Activated T-helper 1 cell treated with anti-CD3 and anti-CD28 coated beads, Interleukin-12 subunit alpha, Interleukin-12 subunit beta, Interleukin-2, Interleukin-4 antibody, amounts not matched to agents 30 ng/mL and 10 ng/mL and 1 ng/mL, durations not matched to agents 14 hours and 24 hours and 36 hours (primary cell): ENCODE data around the gene SMURF1. TPM values are rescaled to one million over a fixed set of nuclear protein-coding genes. Genes with fewer than 3 reads are reported as not detected.
"Not testable (repeated sequence)": the region's sequence is repeated elsewhere in the genome, so short reads cannot be mapped to it uniquely, and the experiment has no call there.

Source experiments
- DNase-seq: peaks from one replicate; pipeline ENCODE4 v3.0.0; 2021; ENCODE audit warnings: low spot score
- H3K27ac Mint-ChIP-seq: one replicate; pipeline ENCODE4 v1.8.0; 2021; ENCODE audit warnings: mild to moderate bottlenecking, mixed read lengths
- H3K27me3 Mint-ChIP-seq: one replicate; pipeline ENCODE4 v1.8.0; 2022; ENCODE audit warnings: mild to moderate bottlenecking, moderate library complexity, mixed read lengths; ENCODE audit not compliant: insufficient read depth
- H3K36me3 Mint-ChIP-seq: one replicate; pipeline ENCODE4 v1.8.0; 2021; ENCODE audit warnings: low read depth, mixed read lengths
- H3K4me1 Mint-ChIP-seq: one replicate; pipeline ENCODE4 v1.8.0; 2021; ENCODE audit warnings: low read depth, mixed read lengths
- H3K4me3 Mint-ChIP-seq: one replicate; pipeline ENCODE4 v1.8.0; 2021; ENCODE audit warnings: mild to moderate bottlenecking, moderate library complexity, mixed read lengths
- H3K9me3 Mint-ChIP-seq: one replicate; pipeline ENCODE4 v1.8.0; 2021; ENCODE audit warnings: mixed read lengths
- intact Hi-C: fragments of 100-400 bp; cut with micrococcal nuclease; formaldehyde crosslinking; loops from one replicate; pipeline ENCODE4 v1.15.1; 2024
- total RNA-seq: library from RNA; stranded (reverse); gene quantifications from 2 replicates; pipeline ENCODE4 v1.2.3, GENCODE V29; 2022

The SMURF1 gene
- total RNA-seq, 1 donor from 2014 or later: 15.9 TPM

DNA sequence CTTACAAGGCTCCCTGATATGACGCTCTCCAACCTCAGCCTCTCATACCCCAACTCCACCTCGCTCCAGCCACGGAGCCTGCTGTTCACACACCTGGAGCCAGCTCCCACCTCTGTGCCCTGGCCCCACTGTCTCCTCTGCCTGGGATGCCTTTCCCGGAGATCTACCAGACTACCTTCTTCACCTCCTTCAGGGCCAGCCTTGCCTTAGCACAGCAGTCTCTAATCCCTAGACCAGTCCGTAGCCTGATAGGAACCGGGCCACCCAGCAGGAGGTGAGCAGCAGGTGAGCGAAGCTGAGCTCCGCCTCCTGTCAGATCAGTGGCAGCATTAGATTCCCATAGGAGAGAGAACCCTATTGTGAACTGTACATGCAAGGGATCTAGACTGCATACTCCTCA is 23.2 kb upstream of the SMURF1 start:
- H3K9me3 Mint-ChIP-seq: no peaks in the 10 kb centered on the region
- DNase-seq: no peak
- H3K4me3 Mint-ChIP-seq: no peak overlapping the region
- intact Hi-C loops: no loop called here
- no peaks in the 10 kb centered on the region for H3K36me3 Mint-ChIP-seq
- no peak overlapping the region for H3K27ac Mint-ChIP-seq
- no peaks in the 10 kb centered on the region for H3K4me1 Mint-ChIP-seq
- H3K27me3 Mint-ChIP-seq: peaks cover 4% of the 10 kb centered on the region

DNA sequence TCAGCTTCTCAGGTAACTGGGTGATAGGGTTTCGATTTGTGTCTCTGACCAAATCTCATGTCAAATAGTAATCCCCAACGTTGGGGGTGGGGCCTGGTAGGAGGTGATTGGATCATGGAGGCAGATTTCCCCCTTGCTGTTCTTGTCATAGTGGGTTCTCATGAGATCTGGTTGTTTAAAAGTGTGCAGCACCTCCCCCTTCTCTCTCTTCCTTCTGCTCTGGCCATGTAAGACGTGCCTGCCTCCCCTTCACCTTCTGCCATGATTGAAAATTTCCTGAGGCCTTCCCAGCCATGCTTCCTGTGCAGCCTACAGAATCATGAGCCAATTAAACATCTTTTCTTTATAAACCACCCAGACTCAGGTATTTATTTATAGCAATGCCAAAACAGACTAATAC is 21.9 kb upstream of the SMURF1 start:
- no peaks in the 10 kb centered on the region for H3K4me1 Mint-ChIP-seq
- no peak overlapping the region for H3K27ac Mint-ChIP-seq
- no peak overlapping the region for H3K4me3 Mint-ChIP-seq
- DNase-seq: no peak
- H3K9me3 Mint-ChIP-seq: no peaks in the 10 kb centered on the region
- peaks cover 4% of the 10 kb centered on the region for H3K27me3 Mint-ChIP-seq
- H3K36me3 Mint-ChIP-seq: no peaks in the 10 kb centered on the region
- intact Hi-C loops: no loop called here

DNA sequence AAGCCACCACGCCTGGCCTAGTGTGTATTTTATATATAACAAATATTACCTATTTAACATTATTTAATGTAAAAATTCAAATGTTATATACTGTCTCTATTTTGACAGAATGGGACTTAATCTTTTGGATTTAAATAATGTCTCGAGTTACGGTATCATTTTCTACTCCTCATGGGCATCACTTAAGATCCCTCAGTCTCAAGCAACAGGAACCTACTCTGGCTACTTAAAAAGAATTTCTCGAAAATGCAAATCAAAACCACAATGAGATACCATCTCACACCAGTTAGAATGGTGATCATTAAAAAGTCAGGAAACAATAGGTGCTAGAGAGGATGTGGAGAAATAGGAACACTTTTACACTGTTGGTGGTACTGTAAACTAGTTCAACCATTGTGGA is 19.8 kb upstream of the SMURF1 start:
- DNase-seq, H3K27ac Mint-ChIP-seq, H3K9me3 Mint-ChIP-seq, H3K4me3 Mint-ChIP-seq, H3K4me1 Mint-ChIP-seq, intact Hi-C loops, H3K27me3 Mint-ChIP-seq, H3K36me3 Mint-ChIP-seq: not testable (repeated sequence)

DNA sequence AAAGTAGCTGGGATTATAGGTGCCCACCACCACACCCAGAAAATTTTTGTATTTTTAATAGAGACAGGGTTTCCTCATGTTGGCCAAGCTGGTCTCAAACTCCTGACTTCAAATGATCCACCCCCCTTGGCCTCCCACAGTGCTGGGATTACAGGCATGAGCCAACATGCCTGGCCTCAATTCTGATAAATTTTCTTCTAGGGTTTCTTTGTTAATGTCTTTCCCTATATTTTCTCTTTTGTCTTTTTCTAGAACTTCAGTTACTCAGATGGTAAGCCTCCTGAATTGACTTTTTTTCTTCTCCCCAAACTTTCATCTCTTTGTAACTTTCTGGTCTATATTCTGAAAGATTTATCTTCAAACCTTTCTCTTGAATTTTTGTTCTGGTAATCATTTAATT is 12.7 kb upstream of the SMURF1 start:
- no peak for DNase-seq
- Mint-ChIP-seq H3K27ac (no peak overlapping the region), H3K27me3 (peaks cover 4% of the 10 kb centered on the region), H3K4me3 (no peak overlapping the region), H3K9me3 (no peaks in the 10 kb centered on the region), H3K4me1 (no peaks in the 10 kb centered on the region), H3K36me3 (no peaks in the 10 kb centered on the region)
- intact Hi-C loops: no loop called here

DNA sequence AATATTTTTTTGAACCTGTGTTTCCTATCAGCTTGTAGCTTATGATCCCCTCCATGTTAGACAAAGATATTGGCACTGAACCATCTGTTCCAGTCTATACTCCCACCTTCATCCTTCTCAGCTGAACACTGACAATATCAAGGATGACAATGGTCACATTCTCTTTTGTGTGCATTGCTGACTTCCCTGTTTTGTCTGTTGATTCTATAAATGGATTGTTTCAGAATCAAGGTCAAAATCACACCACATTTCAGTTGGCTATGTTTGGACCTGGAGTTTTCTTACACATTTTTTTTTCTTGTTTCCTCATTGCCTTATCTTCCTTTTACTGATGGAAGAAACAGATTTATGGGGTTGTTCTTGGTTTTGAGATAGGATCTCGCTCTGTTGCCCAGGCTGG is 11.3 kb upstream of the SMURF1 start:
- H3K27me3 Mint-ChIP-seq: peaks cover 4% of the 10 kb centered on the region
- no peak overlapping the region for H3K27ac Mint-ChIP-seq
- DNase-seq: no peak
- H3K9me3 Mint-ChIP-seq: no peaks in the 10 kb centered on the region
- intact Hi-C loops: no loop called here
- H3K4me1 Mint-ChIP-seq: no peaks in the 10 kb centered on the region
- H3K36me3 Mint-ChIP-seq: no peaks in the 10 kb centered on the region
- no peak overlapping the region for H3K4me3 Mint-ChIP-seq

DNA sequence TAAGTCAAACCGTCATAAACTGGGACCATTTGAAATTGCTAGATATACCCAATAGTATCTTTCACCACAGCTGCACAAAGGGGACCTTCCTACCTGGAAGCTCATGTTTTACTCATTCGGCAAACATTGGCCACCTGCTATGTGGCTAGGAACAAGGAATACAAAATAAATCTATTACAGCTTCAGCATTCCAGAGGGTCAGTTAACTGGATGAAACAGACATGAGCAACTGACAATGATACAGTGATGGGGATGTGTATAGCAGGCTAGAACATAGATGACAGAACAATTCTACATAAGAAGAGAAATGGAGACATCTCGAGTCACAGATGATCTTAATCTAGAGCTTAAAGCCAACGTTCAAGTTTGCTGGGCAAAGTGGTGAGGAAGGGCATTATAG is 3.1 kb upstream of the SMURF1 start:
- no peak for DNase-seq
- Mint-ChIP-seq H3K27me3 (peaks cover 2% of the 10 kb centered on the region), H3K9me3 (no peaks in the 10 kb centered on the region), H3K4me1 (peaks cover 10% of the 10 kb centered on the region), H3K27ac (no peak overlapping the region), H3K4me3 (no peak overlapping the region), H3K36me3 (no peaks in the 10 kb centered on the region)
- intact Hi-C loops: no loop called here

DNA sequence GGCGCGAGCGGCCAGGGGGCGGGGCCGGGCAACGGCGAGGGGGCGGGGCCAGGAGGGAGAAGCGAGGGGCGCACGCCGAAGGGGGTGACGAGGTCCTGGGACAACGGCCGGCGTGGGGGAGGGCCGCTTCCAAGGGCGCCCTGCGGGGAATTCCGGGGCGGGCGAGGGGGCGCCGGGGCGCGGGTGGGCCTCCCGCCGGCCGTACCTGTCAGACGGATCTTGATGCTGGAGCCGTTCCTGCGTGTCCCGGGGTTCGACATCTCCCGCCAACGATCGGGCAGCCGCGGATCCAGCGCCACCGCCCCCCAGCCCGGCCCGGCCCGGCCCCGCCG is 421 bp downstream of the SMURF1 start:
- Mint-ChIP-seq H3K27ac (no peak overlapping the region), H3K4me1 (peaks cover 30% of the 10 kb centered on the region), H3K4me3 (peak overlapping the region; percentile 84), H3K9me3 (no peaks in the 10 kb centered on the region), H3K36me3 (no peaks in the 10 kb centered on the region), H3K27me3 (peaks cover 3% of the 10 kb centered on the region)
- DNase-seq: no peak
- intact Hi-C loops: loop anchor here (5.0 kb wide), 6 partner anchors 41 to 861 kb away; partner anchors contain the start of genes ARPC1A, ARPC1B, BAIAP2L1 and BRI3

DNA sequence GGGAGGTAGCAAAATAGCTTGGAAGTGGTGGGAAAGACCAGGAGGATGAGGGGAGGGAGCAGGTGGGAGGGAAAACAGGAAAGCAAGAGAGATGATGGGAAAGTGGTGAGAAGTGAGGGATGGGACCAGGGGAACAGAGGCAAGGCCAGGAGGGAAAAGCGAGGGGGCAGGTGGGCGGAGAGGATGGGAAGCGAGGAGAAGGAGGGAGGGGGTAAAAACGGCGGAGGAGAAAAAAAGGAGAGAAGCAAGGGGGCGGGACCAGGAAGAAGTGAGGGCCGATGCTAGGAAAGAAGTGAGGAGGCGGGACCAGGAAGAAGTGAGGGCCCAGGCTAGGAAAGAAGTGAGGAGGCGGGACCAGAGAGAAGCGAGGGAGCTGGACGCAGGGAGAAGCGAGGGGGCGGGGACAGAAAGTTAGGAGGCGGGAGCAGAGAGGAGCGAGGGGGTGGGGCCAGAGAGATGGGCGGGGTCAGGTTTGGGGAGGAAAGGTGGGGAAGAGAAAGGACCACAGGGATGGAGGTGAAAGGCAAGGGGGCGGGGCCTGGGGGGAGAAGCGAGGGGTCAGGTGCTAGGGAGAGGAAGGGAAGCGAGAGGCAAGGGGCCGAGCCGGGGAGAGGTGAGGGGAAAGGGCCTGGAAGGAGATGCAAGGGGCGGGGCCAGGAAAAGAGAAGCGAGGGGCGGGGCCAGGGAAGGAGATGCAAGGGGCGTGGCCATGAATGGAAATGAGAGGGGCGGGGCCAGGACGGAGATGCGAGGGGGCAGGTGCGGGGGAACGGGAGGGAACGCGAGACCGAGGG is 984 bp downstream of the SMURF1 start:
- H3K36me3 Mint-ChIP-seq: no peaks in the 10 kb centered on the region
- peaks cover 30% of the 10 kb centered on the region for H3K4me1 Mint-ChIP-seq
- peak; percentile 76 for DNase-seq
- H3K9me3 Mint-ChIP-seq: no peaks in the 10 kb centered on the region
- peaks cover 2% of the 10 kb centered on the region for H3K27me3 Mint-ChIP-seq
- intact Hi-C loops: loop anchor here (5.0 kb wide), 6 partner anchors 41 to 861 kb away; partner anchors contain the start of genes ARPC1A, ARPC1B, BAIAP2L1 and BRI3
- peak overlapping the region; percentile 84 for H3K4me3 Mint-ChIP-seq
- H3K27ac Mint-ChIP-seq: peak overlapping the region; percentile 80

DNA sequence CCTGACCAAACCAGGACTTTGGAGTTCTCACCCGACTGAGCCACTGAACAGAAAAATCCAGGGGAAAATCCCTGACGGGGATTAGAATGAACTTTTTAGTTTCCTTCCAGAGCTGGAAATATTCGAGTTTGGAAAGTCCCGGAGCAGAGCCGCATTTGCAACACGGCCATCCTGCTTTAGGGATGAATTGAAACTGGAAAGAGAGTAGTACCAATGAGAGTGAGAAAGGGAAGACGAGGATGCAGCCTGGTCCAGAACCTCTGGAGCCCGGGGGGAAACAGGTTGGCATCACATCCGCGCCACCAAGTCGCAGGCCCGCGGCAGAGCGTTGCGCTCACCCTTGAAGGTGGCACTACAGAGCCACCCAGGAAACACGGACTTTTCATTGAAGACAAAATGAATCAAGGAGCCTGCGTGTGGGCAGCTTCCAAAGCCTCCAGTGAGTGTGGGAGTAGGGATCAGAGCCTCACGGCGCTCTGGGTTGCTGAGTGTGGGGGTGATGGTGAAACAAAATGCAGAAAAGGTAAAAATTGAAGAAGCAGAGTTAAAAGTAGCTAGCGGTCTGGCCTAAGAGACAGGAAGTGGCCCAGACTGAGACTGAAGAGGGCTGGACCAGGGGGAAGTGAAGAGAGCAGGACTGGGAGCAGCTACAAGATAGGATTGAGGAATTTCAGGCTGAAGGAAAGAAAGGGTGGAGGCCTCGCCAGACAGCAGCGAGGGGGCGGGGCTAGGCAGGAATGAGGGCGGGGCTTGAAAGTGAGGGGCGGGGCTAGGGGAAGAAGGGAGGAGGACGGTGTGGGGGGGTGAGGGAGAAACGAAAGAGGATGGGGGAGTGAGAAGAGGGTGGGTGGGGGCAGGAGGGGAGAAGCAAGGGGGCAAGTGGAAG is 1.8 kb downstream of the SMURF1 start:
- Mint-ChIP-seq H3K4me3 (peak overlapping the region; percentile 84), H3K4me1 (peaks cover 34% of the 10 kb centered on the region), H3K27me3 (peaks cover 2% of the 10 kb centered on the region), H3K9me3 (no peaks in the 10 kb centered on the region), H3K27ac (peak overlapping the region; percentile 80), H3K36me3 (no peaks in the 10 kb centered on the region)
- intact Hi-C loops: loop anchor here (5.0 kb wide), 6 partner anchors 40 to 860 kb away; partner anchors contain the start of genes ARPC1A, ARPC1B, BAIAP2L1 and BRI3
- peak; percentile 22 for DNase-seq

DNA sequence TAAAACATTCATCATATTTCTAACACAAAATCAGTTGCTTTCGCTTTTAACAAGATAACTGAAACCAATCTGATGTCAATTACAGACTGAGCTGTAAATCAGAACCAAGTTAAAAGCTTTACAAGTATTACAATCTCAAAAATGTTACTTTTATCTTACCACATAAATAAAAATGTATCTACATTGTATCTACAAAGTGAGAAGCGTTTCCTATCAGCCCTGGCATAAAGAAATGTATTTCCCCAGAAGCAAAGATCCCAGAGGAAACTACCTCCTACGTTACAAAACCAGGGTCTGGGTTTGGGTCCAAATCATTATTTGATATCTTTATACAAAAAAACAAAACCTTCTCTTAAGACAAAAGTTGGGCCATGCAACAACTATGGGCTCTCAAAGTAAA is 2.6 kb downstream of the SMURF1 start:
- Mint-ChIP-seq H3K27me3 (peaks cover 2% of the 10 kb centered on the region), H3K36me3 (no peaks in the 10 kb centered on the region), H3K4me1 (peaks cover 35% of the 10 kb centered on the region), H3K4me3 (peak overlapping the region; percentile 84), H3K27ac (peak overlapping the region; percentile 13), H3K9me3 (no peaks in the 10 kb centered on the region)
- intact Hi-C loops: loop anchor here (5.0 kb wide), 6 partner anchors 39 to 859 kb away; partner anchors contain the start of genes ARPC1A, ARPC1B, BAIAP2L1 and BRI3
- no peak for DNase-seq

DNA sequence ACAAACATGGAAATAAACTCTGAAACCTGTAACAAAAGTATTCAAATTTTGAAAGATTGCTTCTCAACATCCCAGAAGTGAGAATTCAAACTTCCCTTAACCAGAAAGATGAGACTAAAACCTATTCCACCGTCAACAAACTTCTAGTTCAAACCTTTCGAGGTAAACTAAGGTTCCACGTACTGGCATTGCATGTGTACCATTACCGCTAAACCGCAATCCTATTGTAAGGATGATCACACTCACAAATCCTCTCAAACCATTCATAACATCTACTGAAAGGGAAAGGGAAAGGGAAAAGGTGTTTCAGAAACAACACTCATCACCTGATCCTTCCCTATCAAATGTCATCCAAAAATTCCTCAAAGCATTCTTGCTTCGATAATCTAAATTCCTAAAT is 3.1 kb downstream of the SMURF1 start:
- Mint-ChIP-seq H3K4me1 (peaks cover 35% of the 10 kb centered on the region), H3K27me3 (peaks cover 2% of the 10 kb centered on the region), H3K4me3 (peak overlapping the region; percentile 84), H3K27ac (no peak overlapping the region), H3K9me3 (no peaks in the 10 kb centered on the region), H3K36me3 (no peaks in the 10 kb centered on the region)
- DNase-seq: no peak
- intact Hi-C loops: loop anchor here (5.0 kb wide), 6 partner anchors 39 to 859 kb away; partner anchors contain the start of genes ARPC1A, ARPC1B, BAIAP2L1 and BRI3

DNA sequence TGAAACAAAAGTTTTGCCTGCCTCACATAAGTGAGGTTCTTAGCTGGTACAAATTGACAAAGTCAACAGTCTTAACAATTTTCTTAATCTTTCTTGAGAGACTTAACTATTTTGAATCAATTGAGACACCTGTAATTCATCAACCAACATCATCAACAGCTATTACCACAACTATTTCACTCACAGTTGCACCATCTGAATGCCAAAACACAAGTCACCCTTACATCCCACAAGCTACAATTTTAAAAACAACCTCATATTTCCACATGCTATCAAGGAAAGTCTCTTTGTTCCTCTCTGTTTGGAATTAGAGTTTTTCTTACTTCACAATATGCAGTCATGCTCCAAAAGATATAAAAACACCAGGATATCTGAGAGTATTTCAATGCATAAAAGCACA is 4.9 kb downstream of the SMURF1 start:
- H3K27me3 Mint-ChIP-seq: peaks cover 2% of the 10 kb centered on the region

More for the DNA sequence above, 4.9 kb downstream of the SMURF1 start:
- DNase-seq: no peak
- intact Hi-C loops: no loop called here
- H3K4me3 Mint-ChIP-seq: no peak overlapping the region
- H3K9me3 Mint-ChIP-seq: no peaks in the 10 kb centered on the region
- no peak overlapping the region for H3K27ac Mint-ChIP-seq
- no peaks in the 10 kb centered on the region for H3K36me3 Mint-ChIP-seq
- peaks cover 29% of the 10 kb centered on the region for H3K4me1 Mint-ChIP-seq
